Limb (tissue), 2 donors: ENCODE measurements around the gene BRMS1.

Experiments
- DNase-seq, 2 donors: peaks; one replicate each; pipeline ENCODE4 v3.0.0-alpha.2; 2016; ENCODE audit errors: extremely low spot score in 2 of 2

The BRMS1 gene

DNA sequence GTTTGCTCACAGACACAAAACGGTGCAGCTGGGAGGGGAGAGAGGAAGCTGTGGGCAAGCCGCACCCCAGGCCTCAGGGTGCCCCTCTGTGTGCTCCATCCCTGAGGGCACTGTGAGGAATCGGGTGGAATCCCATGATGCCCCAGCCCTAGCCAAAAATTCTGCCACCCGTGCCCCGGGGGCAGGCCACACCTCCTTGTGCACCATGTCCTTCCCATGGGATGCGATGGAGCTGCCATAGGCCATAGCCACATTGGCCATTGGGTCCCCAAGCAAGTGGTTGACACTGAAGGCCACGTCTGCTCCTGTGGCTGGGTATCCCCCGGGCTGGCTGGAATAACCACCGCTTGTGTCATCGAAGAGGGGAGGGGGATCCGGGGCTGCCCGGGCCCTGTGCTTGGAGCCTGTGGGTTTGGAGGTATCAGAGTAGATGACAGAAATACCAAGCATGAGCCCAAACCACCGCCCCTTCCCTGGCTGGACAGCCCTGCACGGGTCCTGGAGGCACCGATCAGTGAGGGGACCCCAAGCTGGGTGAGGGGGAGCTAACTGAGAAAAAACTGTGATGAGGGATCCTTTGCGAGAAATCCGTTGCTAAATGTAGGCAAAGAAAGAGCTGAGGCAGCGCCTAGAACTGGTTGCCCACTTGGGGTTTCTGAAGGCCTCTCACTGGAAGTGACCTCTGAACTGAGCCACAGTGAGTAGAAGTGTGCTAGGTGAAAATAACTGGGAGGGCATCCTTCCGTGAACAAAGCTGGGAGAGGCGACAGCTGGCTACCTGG, 56.8 kb downstream of the BRMS1 start:
- no peak for DNase-seq
